ENCODE measurements around the gene ZBTB8B.
"Not testable (repeated sequence)": the region's sequence is repeated elsewhere in the genome, so short reads cannot be mapped to it uniquely, and the experiment has no call there.

ZBTB8B gene

DNA sequence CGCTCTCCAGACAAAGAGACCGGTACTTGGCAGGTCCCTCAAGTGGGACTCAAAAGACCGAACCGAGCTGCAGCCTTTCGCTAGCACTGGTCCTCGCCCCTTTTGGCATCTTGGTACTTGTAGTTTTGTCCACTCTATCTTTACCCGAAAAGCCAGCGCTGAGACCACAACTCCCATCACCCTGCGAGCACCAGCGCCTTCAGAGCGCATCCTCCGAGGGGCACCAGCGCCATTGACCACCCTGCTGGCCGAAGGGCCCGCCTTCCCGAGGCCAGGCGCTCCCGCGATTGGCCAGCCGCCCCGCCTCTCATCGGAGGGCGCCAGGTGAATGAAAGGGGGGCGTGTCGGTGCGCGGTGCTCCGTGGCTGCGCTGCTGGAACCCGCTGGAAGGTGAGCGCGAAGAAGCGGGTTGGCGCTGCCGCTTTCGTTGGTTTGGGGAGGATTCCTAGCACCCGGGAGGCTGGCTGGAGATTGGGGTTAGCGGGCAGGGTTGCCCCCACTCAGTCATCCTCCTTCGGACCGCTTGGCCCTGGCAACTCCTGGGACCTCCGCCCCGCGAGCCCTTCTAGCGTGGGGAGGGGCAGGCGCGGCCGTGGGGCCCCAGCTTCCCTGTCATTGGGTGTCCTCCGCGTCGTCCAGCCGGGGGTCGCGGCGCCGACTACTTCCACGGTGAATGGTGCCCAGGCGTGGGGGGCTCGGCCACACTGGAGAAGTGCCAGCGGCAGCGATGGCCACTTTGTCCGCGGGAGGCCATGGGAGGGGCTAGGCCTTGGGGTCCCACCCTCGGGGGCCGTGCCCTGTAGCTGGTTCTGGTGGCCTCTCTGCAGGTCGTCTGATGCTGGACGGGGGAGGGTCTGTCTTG is at the start of gene ZBTB8B:
Gene ZBTB8B (plus strand): TSS at position 357 of the 862 bp plus-strand sequence. CDS start 5,553 bp downstream, outside the sequence.
- DNase-seq = peak; percentile 8 to 10

- DNase-seq = no peak
These were observed 43.1 kb upstream of the ZBTB8B start for GRCh38 chr1:32421775-32422174.

DNA sequence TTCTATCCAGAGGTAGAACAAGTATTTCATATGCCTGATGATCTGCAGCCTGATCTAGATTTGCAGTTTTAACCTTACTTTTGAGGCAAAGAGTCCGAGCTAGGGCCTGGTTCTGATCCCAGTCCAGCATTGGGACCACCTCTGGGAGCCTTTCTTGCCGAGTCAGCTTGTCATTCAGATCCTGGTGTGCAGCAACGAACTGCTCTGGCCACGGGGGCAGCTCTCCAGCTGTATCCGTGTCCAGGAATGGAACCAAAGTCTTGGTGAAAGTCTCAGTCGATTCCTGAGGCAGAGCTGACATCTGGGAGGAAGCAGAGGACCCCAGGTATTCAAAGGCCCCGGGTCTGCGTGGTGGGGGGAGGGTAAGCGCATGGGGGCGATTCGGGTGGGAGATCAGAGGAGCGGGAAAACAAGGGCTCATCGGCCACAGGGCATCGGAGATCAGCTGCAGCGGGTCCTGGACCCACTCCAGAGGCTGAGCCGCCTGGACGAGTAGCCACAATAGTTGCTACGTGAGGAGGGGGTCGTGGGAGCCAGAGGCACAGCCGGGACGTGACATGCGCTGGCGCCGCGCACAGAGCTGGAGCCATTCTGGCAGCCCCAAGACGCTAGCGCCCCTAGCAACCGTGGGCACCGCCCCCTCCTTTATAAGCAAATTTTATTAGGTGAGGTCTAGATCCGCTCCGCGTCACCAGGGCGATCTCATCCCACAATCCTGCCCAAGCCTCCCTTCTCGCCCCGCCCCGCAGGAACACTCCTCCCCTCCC is 38.2 kb upstream of the ZBTB8B start:
- DNase-seq = no peak

GRCh38 chr1:32427264-32427963 is 37.5 kb upstream of the ZBTB8B start:
- DNase-seq = no peak

- no peak for DNase-seq
These were observed 33.0 kb upstream of the ZBTB8B start for GRCh38 chr1:32431736-32432400.

GRCh38 chr1:32438136-32438535 is 26.7 kb upstream of the ZBTB8B start:
- no peak for DNase-seq

DNA sequence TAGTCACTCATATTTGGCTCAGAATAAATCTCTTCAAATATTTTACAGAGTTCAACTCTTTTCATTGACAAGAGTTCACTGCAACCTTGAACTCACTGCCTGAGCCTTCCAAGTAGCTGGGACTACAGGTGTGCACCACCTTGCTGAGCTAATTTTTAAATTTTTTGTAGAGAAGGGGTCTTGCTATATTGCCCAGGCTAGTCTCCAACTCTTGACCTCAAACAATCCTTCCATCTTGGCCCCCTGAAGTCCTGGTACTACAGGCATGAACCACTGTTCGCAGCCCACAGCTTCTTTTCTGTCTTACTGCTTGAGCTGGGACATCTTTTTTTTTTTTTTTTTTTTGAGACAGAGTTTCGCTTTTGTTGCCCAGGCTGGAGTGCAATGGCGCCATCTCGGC is 26.1 kb upstream of the ZBTB8B start:
- not testable (repeated sequence) for DNase-seq

- not testable (repeated sequence) for DNase-seq
These were observed 23.4 kb upstream of the ZBTB8B start for GRCh38 chr1:32441467-32441866.

- DNase-seq = no peak
These were observed 17.2 kb upstream of the ZBTB8B start for GRCh38 chr1:32447469-32448185.

GRCh38 chr1:32448186-32448772 is 16.6 kb upstream of the ZBTB8B start:
- peak; percentile 15 to 28 for DNase-seq

DNA sequence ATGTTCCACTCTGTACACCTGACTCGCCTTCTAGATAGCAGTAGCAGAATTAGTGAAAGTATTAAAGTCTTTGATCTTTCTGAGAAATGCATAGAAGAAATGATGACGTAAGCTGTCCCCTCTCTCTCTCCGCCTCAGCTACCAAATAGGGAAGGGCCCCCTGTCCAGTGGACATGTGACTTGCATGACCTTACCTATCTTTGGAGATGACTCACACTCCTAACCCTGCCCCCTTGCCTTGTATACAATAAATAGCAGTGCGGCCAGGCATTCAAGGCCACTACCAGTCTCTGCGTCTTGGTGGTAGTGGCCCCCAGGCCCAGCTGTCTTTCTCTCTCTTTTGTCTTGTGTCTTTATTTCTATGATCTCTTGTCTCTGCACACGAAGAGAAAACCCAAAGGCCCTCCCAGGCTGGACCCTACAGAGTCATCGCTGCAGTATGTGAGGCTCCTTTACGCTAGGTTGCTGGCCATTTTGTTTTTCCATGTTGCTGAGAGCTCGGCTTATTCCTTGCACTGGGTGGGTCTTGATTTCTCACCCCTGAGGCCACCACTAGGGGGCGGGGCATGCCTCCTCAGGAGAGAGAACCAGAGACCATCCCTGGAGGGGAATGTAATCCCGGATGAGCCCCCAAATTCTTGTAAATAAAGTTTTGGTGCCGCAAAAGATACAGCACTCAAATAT is 16.0 kb upstream of the ZBTB8B start:
- DNase-seq = no peak

DNA sequence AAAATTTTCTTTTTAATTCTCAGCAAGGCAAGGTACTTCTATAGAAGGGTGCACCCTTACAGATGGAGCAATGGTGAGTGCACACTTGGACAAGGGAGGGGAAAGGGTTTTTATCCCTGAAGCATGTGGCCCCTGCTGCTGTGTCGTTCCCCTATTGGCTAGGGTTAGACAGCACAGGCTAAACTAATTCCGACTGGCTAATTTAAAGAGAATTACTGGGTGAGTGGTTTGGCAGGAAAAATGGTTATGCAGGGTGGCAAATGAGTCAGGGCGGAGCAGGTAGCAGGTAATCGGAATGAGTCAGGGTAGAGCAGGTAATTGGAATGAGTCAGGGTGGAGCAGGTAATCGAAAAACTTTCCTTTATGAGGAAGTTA is 15.4 kb upstream of the ZBTB8B start:
- not testable (repeated sequence) for DNase-seq

DNA sequence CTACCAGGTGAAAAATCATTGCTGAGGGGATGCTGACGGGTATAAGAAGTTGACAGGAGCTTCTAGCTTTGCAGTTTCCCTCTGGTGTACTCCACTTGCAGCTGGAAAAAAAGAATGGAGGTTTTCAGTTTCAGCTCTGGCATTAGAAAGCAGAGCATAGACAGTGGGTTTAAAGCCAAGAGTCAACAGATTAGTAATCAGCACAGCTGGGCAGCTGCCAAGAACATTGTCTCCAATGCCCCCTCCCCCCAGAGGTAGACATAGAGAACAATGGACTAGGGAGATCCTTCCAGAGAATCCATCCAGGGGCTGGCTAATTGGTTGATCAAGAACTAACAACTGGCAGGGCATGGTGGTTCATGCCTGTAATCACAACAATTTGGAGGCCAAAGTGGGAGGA is 10.1 kb upstream of the ZBTB8B start:
- no peak for DNase-seq

- DNase-seq = no peak
These were observed 8.9 kb upstream of the ZBTB8B start for GRCh38 chr1:32455958-32456357.

GRCh38 chr1:32458798-32459197 is 6.1 kb upstream of the ZBTB8B start:
- not testable (repeated sequence) for DNase-seq

GRCh38 chr1:32462977-32463376 is 1.9 kb upstream of the ZBTB8B start:
- DNase-seq = not testable (repeated sequence)

DNA sequence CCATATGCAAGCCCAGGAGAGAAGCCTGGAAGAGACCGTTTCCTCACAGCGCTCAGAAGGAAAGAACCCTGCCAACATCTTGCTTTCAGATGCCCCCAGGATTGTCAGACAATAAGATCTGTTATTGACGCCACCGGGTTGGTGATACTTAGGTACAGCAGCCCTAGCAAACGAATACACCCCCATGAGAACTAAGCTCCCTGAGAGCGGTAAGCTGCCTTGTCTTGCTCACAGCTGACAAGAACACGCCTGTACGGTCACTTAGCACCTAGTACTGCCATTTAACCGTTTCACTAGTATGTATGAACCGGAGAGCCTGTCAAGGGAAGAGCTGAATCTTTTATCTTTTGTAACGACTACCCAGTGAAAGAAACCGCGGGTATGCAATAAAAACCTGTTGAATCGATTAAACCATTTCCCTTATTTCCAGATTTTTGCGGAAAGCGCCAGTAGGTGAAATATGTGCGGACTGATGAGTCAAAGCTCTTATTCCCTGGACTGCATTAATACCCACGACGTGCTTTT is 619 bp upstream of the ZBTB8B start:
- DNase-seq = no peak

DNA sequence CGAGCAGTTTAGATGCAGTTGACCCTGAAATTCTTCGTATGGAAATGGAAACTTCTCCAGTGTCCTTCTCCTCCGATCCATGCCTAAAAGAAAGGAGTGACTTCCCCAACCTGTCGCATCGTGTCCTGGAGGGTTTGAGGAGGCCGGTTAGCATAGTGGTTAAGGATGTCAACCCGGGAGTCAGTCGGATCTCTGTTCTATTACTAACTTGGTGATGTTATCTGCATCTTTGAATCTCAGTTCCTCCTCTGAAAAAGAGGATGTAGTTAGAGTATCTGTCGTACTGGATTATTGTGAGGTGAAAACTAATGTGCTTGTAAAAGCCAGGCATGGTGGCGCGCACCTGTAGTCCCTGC is 684 bp downstream of the ZBTB8B start:
- no peak for DNase-seq

- no peak for DNase-seq
These were observed 1.9 kb downstream of the ZBTB8B start for GRCh38 chr1:32466761-32467160.

DNA sequence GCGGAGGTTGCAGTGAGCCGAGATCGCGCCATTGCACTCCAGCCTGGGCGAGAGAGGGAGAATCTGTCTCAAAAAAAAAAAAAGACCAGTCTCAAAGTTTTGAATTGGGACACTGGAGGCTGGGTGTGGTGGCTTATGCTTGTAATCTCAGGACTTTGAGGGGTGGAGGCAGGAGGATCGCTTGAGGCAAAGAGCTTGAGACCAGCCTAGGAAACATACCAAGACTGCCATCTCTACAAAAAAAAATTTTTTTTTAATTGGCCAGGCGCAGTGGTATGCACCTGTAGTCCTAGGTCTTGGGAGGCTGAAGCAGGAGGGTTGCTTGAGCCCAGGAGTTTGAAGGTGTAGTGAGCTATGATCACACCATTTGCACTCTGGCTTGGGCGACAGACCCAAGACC is 3.9 kb downstream of the ZBTB8B start:
- no peak for DNase-seq

- DNase-seq = no peak
These were observed 5.6 kb downstream of the ZBTB8B start for GRCh38 chr1:32470431-32470830.
